Ectodermal cell (in vitro differentiated cells): ENCODE data around the gene PROSER2.

Experiments used
- H3K27ac ChIP-seq: 2 replicates; pipeline ENCODE4 v1.7.0; 2013; ENCODE audit warnings: mild to moderate bottlenecking, low read depth, low read length; ENCODE audit not compliant: insufficient read depth, poor library complexity, severe bottlenecking
- H3K27me3 ChIP-seq: 2 replicates; pipeline ENCODE4 v1.7.0; 2013; ENCODE audit warnings: mild to moderate bottlenecking, low read length; ENCODE audit not compliant: insufficient read depth, control insufficient read depth, poor library complexity, severe bottlenecking
- H3K36me3 ChIP-seq: one replicate; pipeline ENCODE4 v1.7.0; 2013; ENCODE audit warnings: low read length; ENCODE audit not compliant: control insufficient read depth, insufficient read depth
- H3K4me1 ChIP-seq: one replicate; pipeline ENCODE4 v1.7.0; 2013; ENCODE audit warnings: low read length; ENCODE audit not compliant: control insufficient read depth, insufficient read depth
- H3K4me3 ChIP-seq: 2 replicates; pipeline ENCODE4 v1.7.0; 2013; ENCODE audit warnings: low read depth, low read length, control low read depth; ENCODE audit not compliant: insufficient read depth
- H3K9me3 ChIP-seq: 2 replicates; pipeline ENCODE4 v1.7.0; 2013; ENCODE audit warnings: mild to moderate bottlenecking, low read length, moderate library complexity; ENCODE audit not compliant: control insufficient read depth
- WGBS, 2 experiments: methylation state at CpG; one replicate each; pipeline ENCODE4 v1.1.7; 2013; ENCODE audit warnings: missing lambda C conversion rate in 2 of 2; 5-methylcytosine and 5-hydroxymethylcytosine counted together

The PROSER2 gene

GRCh38 chr10:11831520-11831951 lies 8.4 kb downstream of the PROSER2 start:
- no peak overlapping the region for H3K27ac ChIP-seq
- 86 to 92% methylated on average over 6 of the region's 7 CpGs for WGBS, 2 experiments

DNA sequence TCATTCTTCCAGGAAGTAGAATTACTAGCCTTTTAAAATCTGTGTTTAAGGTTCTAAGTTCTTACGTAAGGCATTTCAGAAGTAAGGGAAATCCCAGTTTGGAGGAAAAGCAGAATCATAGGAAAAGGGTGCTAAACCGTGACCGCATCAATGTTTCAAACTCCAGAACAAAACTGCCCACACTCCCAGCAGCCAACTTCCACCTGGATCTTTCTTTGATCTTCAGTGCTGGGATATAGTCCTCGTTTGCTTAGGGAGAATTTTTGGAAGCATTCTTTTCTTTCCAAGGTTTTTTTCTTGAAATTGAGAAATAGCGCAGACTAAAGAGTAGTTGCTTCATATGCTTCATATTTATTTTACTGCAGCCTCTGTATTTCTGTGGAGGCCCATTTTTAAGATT lies 8.9 kb downstream of the PROSER2 start:
- Histone ChIP-seq H3K4me1 (no peaks in the 10 kb centered on the region), H3K27ac (no peak overlapping the region), H3K9me3 (no peaks in the 10 kb centered on the region), H3K36me3 (no peaks in the 10 kb centered on the region), H3K27me3 (no peaks in the 10 kb centered on the region), H3K4me3 (no peak overlapping the region)
- WGBS, 2 experiments = 92 to 98% methylated on average over 5 of the region's 5 CpGs

More at GRCh38 chr10:11831520-11831951, 8.4 kb downstream of the PROSER2 start:
- Histone ChIP-seq H3K4me3 (no peak overlapping the region), H3K27me3 (no peaks in the 10 kb centered on the region), H3K9me3 (no peaks in the 10 kb centered on the region), H3K36me3 (no peaks in the 10 kb centered on the region), H3K4me1 (no peaks in the 10 kb centered on the region)

DNA sequence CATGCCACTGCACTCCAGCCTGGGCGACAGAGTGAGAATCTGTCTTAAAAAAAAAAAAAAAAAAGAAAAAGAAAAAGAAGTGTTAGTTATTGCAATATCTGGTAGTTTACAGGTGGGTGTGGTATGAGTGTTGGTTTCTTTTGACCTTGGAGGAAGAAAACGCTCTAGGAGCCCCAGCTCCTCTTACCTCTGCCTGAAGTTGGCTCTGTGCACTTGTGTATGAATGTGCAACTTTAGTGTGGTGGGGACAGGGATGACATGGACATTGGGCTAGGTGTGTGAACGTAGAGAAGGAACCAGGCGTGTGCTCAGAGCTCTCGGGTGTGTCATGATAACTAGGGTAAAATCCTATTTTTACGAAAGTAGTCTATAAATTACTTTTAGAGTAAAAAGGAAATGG lies 11.9 kb downstream of the PROSER2 start:
- Histone ChIP-seq H3K4me3 (no peak overlapping the region), H3K27me3 (no peaks in the 10 kb centered on the region), H3K27ac (no peak overlapping the region), H3K36me3 (no peaks in the 10 kb centered on the region), H3K9me3 (no peaks in the 10 kb centered on the region), H3K4me1 (no peaks in the 10 kb centered on the region)
- 94 to 95% methylated on average over 6 of the region's 6 CpGs for WGBS, 2 experiments

GRCh38 chr10:11835704-11836103 lies 12.5 kb downstream of the PROSER2 start:
- Histone ChIP-seq H3K36me3 (no peaks in the 10 kb centered on the region), H3K27ac (no peak overlapping the region), H3K4me3 (no peak overlapping the region), H3K27me3 (no peaks in the 10 kb centered on the region), H3K9me3 (no peaks in the 10 kb centered on the region), H3K4me1 (no peaks in the 10 kb centered on the region)
- WGBS, 2 experiments = 93 to 96% methylated on average over 8 of the region's 8 CpGs

GRCh38 chr10:11837372-11838161 lies 14.4 kb downstream of the PROSER2 start:
- Histone ChIP-seq H3K4me3 (no peak overlapping the region), H3K36me3 (no peaks in the 10 kb centered on the region), H3K9me3 (no peaks in the 10 kb centered on the region), H3K27ac (no peak overlapping the region), H3K27me3 (no peaks in the 10 kb centered on the region), H3K4me1 (no peaks in the 10 kb centered on the region)
- WGBS, 2 experiments = 90 to 92% methylated on average over 16 to 17 of the region's 17 CpGs

DNA sequence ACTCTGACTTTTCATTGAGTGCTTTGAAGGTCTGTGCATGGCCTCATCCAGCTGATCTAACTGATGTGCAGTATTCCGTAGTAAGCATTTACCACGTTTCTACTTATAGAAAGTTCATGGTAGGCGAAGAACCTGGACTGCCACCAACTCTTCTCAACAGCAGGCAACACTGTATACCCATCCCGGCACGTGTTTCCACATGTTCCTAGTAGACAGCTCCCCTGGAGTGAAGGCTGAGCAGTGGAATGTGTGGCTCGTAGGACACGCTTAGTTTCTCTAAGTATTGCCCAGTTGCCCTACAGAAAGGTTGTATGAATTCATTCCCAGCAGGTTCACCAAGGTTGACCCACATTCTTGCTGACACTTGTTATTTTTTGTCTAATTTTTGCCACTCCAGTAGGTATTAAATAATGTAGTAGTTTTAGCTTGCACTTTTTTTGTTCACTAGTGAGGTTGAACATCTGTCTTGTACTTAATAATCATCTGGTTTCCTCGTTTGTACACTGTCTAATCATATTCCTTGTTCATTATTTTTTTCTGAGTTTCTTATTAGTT lies 15.2 kb downstream of the PROSER2 start:
- H3K27ac ChIP-seq = no peak overlapping the region
- H3K4me1 ChIP-seq = no peaks in the 10 kb centered on the region
- H3K36me3 ChIP-seq = no peaks in the 10 kb centered on the region
- 92 to 94% methylated on average over 7 to 8 of the region's 8 CpGs for WGBS, 2 experiments
- no peak overlapping the region for H3K4me3 ChIP-seq
- H3K9me3 ChIP-seq = no peaks in the 10 kb centered on the region
- no peaks in the 10 kb centered on the region for H3K27me3 ChIP-seq

DNA sequence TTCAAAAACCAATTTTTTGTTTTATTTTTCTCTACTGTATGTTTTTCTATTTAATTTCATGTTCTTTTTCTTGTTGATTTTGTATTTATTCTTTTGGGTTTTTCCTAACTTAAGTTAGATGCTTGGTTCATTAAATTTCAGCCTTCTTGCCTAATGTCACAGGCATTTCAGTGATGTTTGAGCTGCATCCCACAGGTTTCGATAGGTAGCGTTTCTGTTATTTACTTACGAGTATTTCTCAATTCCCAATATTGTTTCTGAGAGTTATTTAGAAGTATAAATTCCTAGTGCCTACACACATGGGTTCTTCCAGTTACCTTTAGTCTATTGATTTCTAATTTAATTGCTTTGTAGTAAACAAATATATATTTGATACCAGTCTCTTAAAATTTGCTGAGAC lies 18.2 kb downstream of the PROSER2 start:
- H3K4me3 ChIP-seq = no peak overlapping the region
- H3K27me3 ChIP-seq = no peaks in the 10 kb centered on the region
- WGBS, 2 experiments = 92 to 95% methylated on average over 2 to 3 of the region's 3 CpGs
- no peaks in the 10 kb centered on the region for H3K4me1 ChIP-seq
- H3K36me3 ChIP-seq = no peaks in the 10 kb centered on the region
- no peak overlapping the region for H3K27ac ChIP-seq
- no peaks in the 10 kb centered on the region for H3K9me3 ChIP-seq

GRCh38 chr10:11842411-11842810 lies 19.3 kb downstream of the PROSER2 start:
- H3K9me3 ChIP-seq = no peaks in the 10 kb centered on the region
- no peak overlapping the region for H3K4me3 ChIP-seq
- no peak overlapping the region for H3K27ac ChIP-seq
- H3K27me3 ChIP-seq = no peaks in the 10 kb centered on the region
- H3K36me3 ChIP-seq = no peaks in the 10 kb centered on the region
- 95% methylated on average over 3 of the region's 3 CpGs; no CpG with 5 or more reads in 1 of the 2 experiments for WGBS, 2 experiments
- H3K4me1 ChIP-seq = no peaks in the 10 kb centered on the region

DNA sequence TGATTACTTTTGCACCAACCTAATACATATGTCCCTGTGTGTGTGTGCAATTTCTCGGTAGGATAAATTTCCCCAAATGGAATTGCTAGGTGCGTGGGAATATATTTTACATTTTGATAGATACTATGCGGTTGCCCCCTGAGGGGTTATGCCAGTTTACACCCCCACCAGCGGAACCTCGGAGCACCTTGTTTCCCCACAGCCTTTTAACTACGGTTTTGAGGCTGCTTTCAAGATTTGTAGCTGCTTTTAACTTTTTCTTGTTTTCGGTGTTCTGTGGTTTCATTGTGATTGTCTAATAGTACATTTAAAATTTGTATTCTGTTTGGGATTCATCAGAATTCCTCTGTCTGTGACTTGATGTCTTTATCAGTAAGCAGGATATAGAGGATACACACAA lies 22.0 kb downstream of the PROSER2 start:
- H3K27me3 ChIP-seq = no peaks in the 10 kb centered on the region
- 92 to 93% methylated on average over 7 of the region's 7 CpGs for WGBS, 2 experiments

DNA sequence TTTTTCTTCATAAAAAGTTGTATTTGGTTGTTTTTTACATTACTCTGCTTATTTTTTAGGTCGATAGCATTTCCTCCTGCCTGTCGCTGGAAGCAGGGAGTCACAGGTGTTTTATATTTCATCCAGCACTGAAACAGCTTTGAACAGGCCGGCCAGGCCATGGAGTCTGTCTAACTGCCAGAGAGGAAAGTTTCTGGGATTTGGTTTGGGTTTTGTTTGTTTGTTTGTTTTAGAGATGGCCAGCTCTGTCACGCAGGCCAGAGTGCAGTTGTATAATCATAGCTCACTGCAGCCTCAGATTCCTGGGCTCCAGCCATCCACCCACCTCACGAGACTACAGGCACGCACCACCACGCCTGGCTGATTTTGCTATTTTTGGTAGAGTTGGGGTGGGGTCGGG lies 23.4 kb downstream of the PROSER2 start:
- H3K4me1 ChIP-seq = no peaks in the 10 kb centered on the region
- no peak overlapping the region for H3K4me3 ChIP-seq
- H3K36me3 ChIP-seq = no peaks in the 10 kb centered on the region
- WGBS, 2 experiments = 93% methylated on average over 8 of the region's 8 CpGs
- H3K27me3 ChIP-seq = no peaks in the 10 kb centered on the region
- no peak overlapping the region for H3K27ac ChIP-seq
- H3K9me3 ChIP-seq = no peaks in the 10 kb centered on the region

More for the DNA sequence above, 22.0 kb downstream of the PROSER2 start:
- Histone ChIP-seq H3K36me3 (no peaks in the 10 kb centered on the region), H3K9me3 (no peaks in the 10 kb centered on the region), H3K4me3 (no peak overlapping the region), H3K4me1 (no peaks in the 10 kb centered on the region), H3K27ac (no peak overlapping the region)
